ENCODE measurements around the gene NPAS3. TPM values are rescaled to one million over a fixed set of nuclear protein-coding genes. Genes with fewer than 3 reads are reported as not detected.

The NPAS3 gene
- total and polyA plus RNA-seq, 2 of the 13 experiments (the other 11 are each of a cell fraction or from before 2014, with no cell fraction given): not detected

- TF ChIP-seq, protein P1, sequence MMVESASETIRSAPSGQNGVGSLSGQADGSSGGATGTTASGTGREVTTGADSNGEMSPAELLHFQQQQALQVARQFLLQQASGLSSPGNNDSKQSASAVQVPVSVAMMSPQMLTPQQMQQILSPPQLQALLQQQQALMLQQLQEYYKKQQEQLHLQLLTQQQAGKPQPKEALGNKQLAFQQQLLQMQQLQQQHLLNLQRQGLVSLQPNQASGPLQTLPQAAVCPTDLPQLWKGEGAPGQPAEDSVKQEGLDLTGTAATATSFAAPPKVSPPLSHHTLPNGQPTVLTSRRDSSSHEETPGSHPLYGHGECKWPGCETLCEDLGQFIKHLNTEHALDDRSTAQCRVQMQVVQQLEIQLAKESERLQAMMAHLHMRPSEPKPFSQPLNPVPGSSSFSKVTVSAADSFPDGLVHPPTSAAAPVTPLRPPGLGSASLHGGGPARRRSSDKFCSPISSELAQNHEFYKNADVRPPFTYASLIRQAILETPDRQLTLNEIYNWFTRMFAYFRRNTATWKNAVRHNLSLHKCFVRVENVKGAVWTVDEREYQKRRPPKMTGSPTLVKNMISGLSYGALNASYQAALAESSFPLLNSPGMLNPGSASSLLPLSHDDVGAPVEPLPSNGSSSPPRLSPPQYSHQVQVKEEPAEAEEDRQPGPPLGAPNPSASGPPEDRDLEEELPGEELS (CRISPR knock-in tag; IDR thresholded peaks at IDR 0.05): no peak
- no peak for TF ChIP-seq GTF2F1 (IDR thresholded peaks at IDR 0.05; ENCODE audit: low read length)
- no peak for TF ChIP-seq FOXO4 (CRISPR knock-in tag; conservative IDR thresholded peaks at IDR 0.05)
- TF ChIP-seq, protein P2, sequence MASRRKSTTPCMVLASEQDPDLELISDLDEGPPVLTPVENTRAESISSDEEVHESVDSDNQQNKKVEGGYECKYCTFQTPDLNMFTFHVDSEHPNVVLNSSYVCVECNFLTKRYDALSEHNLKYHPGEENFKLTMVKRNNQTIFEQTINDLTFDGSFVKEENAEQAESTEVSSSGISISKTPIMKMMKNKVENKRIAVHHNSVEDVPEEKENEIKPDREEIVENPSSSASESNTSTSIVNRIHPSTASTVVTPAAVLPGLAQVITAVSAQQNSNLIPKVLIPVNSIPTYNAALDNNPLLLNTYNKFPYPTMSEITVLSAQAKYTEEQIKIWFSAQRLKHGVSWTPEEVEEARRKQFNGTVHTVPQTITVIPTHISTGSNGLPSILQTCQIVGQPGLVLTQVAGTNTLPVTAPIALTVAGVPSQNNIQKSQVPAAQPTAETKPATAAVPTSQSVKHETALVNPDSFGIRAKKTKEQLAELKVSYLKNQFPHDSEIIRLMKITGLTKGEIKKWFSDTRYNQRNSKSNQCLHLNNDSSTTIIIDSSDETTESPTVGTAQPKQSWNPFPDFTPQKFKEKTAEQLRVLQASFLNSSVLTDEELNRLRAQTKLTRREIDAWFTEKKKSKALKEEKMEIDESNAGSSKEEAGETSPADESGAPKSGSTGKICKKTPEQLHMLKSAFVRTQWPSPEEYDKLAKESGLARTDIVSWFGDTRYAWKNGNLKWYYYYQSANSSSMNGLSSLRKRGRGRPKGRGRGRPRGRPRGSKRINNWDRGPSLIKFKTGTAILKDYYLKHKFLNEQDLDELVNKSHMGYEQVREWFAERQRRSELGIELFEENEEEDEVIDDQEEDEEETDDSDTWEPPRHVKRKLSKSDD (CRISPR knock-in tag; IDR thresholded peaks at IDR 0.05; ENCODE audit: low read depth): no peak
- no peak for TF ChIP-seq ZNF549 (CRISPR knock-in tag; IDR thresholded peaks at IDR 0.05)
- TF ChIP-seq, protein P3, sequence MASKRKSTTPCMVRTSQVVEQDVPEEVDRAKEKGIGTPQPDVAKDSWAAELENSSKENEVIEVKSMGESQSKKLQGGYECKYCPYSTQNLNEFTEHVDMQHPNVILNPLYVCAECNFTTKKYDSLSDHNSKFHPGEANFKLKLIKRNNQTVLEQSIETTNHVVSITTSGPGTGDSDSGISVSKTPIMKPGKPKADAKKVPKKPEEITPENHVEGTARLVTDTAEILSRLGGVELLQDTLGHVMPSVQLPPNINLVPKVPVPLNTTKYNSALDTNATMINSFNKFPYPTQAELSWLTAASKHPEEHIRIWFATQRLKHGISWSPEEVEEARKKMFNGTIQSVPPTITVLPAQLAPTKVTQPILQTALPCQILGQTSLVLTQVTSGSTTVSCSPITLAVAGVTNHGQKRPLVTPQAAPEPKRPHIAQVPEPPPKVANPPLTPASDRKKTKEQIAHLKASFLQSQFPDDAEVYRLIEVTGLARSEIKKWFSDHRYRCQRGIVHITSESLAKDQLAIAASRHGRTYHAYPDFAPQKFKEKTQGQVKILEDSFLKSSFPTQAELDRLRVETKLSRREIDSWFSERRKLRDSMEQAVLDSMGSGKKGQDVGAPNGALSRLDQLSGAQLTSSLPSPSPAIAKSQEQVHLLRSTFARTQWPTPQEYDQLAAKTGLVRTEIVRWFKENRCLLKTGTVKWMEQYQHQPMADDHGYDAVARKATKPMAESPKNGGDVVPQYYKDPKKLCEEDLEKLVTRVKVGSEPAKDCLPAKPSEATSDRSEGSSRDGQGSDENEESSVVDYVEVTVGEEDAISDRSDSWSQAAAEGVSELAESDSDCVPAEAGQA (IDR thresholded peaks at IDR 0.05; ENCODE audit: low read depth): no peak
- TF ChIP-seq, protein P3 (CRISPR knock-in tag; IDR thresholded peaks at IDR 0.05; ENCODE audit: borderline replicate concordance): no peak
- no peak for TF ChIP-seq TEAD2 (CRISPR knock-in tag; IDR thresholded peaks at IDR 0.05)
- TF ChIP-seq SMC3 (IDR thresholded peaks at IDR 0.05; ENCODE audit: low read length): peak; percentile 80
- no peak for TF ChIP-seq ZNF546 (CRISPR knock-in tag; conservative IDR thresholded peaks at IDR 0.05)
- no peak for TF ChIP-seq ZNF205 (CRISPR knock-in tag; IDR thresholded peaks at IDR 0.05)
- no peak for TF ChIP-seq ZNF747 (CRISPR knock-in tag; IDR thresholded peaks at IDR 0.05; ENCODE audit: borderline replicate concordance)
- TF ChIP-seq ZNF570 (CRISPR knock-in tag; IDR thresholded peaks at IDR 0.05; ENCODE audit: borderline replicate concordance): no peak
- no peak for TF ChIP-seq IRX3 (CRISPR knock-in tag; IDR thresholded peaks at IDR 0.05; ENCODE audit: borderline replicate concordance, low read depth)
- no peak for TF ChIP-seq ZNF292 (CRISPR knock-in tag; IDR thresholded peaks at IDR 0.05; ENCODE audit: borderline replicate concordance, low read depth)
These were observed 536.9 kb downstream of the NPAS3 start (continued) for GRCh38 chr14:33475623-33476022.

Measured in HepG2 (cell line).